ENCODE measurements around the gene MEI1. TPM values are rescaled to one million over a fixed set of nuclear protein-coding genes. Genes with fewer than 3 reads are reported as not detected.

MEI1 gene
- total RNA-seq, 1 donor from 2014 or later: 3.1 TPM

- Histone ChIP-seq H3K36me3 (ENCODE audit: control insufficient read depth in 3 of 3, insufficient read depth in 3 of 3, low read length in 3 of 3) (no peaks in the 10 kb centered on the region), H3K27ac (ENCODE audit: low read depth, low read length) (no peak overlapping the region), H3K27me3 (ENCODE audit: control insufficient read depth in 3 of 3, insufficient read depth in 3 of 3, low read length in 3 of 3) (no peaks in the 10 kb centered on the region), H3K9me3 (ENCODE audit: control insufficient read depth in 3 of 3, low read length in 3 of 3) (no peaks in the 10 kb centered on the region), H3K4me3 (ENCODE audit: low read length in 3 of 3) (no peak overlapping the region), H3K4me1 (ENCODE audit: control insufficient read depth in 3 of 3, insufficient read depth in 3 of 3, low read length in 3 of 3) (no peaks in the 10 kb centered on the region), H3K9ac (ENCODE audit: low read depth in 1 of 3, low read length in 3 of 3) (no peak overlapping the region)
Measured at GRCh38 chr22:41776381-41776780, 77.1 kb downstream of the MEI1 start.

- no peak overlapping the region for H3K27ac ChIP-seq (ENCODE audit: low read depth, low read length)
- H3K27me3 ChIP-seq (ENCODE audit: control insufficient read depth in 3 of 3, insufficient read depth in 3 of 3, low read length in 3 of 3): no peaks in the 10 kb centered on the region
- no peak overlapping the region for H3K4me3 ChIP-seq (ENCODE audit: low read length in 3 of 3)
- H3K4me1 ChIP-seq (ENCODE audit: control insufficient read depth in 3 of 3, insufficient read depth in 3 of 3, low read length in 3 of 3): no peaks in the 10 kb centered on the region
- no peak overlapping the region for H3K9ac ChIP-seq (ENCODE audit: low read depth in 1 of 3, low read length in 3 of 3)
- H3K9me3 ChIP-seq (ENCODE audit: control insufficient read depth in 3 of 3, low read length in 3 of 3): no peaks in the 10 kb centered on the region
- no peaks in the 10 kb centered on the region for H3K36me3 ChIP-seq (ENCODE audit: control insufficient read depth in 3 of 3, insufficient read depth in 3 of 3, low read length in 3 of 3)
Measured at GRCh38 chr22:41777749-41778425, 78.6 kb downstream of the MEI1 start.

GRCh38 chr22:41779929-41780505 is 80.7 kb downstream of the MEI1 start:
- H3K27ac ChIP-seq (ENCODE audit: low read depth, low read length): no peak overlapping the region
- H3K4me3 ChIP-seq (ENCODE audit: low read length in 3 of 3): no peak overlapping the region
- H3K9me3 ChIP-seq (ENCODE audit: control insufficient read depth in 3 of 3, low read length in 3 of 3): no peaks in the 10 kb centered on the region
- H3K9ac ChIP-seq (ENCODE audit: low read depth in 1 of 3, low read length in 3 of 3): no peak overlapping the region
- no peaks in the 10 kb centered on the region for H3K4me1 ChIP-seq (ENCODE audit: control insufficient read depth in 3 of 3, insufficient read depth in 3 of 3, low read length in 3 of 3)
- H3K36me3 ChIP-seq (ENCODE audit: control insufficient read depth in 3 of 3, insufficient read depth in 3 of 3, low read length in 3 of 3): no peaks in the 10 kb centered on the region
- no peaks in the 10 kb centered on the region for H3K27me3 ChIP-seq (ENCODE audit: control insufficient read depth in 3 of 3, insufficient read depth in 3 of 3, low read length in 3 of 3)

- Histone ChIP-seq H3K4me3 (ENCODE audit: low read length in 3 of 3) (no peak overlapping the region), H3K36me3 (ENCODE audit: control insufficient read depth in 3 of 3, insufficient read depth in 3 of 3, low read length in 3 of 3) (no peaks in the 10 kb centered on the region), H3K27ac (ENCODE audit: low read depth, low read length) (no peak overlapping the region), H3K4me1 (ENCODE audit: control insufficient read depth in 3 of 3, insufficient read depth in 3 of 3, low read length in 3 of 3) (no peaks in the 10 kb centered on the region), H3K9me3 (ENCODE audit: control insufficient read depth in 3 of 3, low read length in 3 of 3) (no peaks in the 10 kb centered on the region), H3K27me3 (ENCODE audit: control insufficient read depth in 3 of 3, insufficient read depth in 3 of 3, low read length in 3 of 3) (no peaks in the 10 kb centered on the region), H3K9ac (ENCODE audit: low read depth in 1 of 3, low read length in 3 of 3) (no peak overlapping the region)
Measured at GRCh38 chr22:41780746-41781505, 81.6 kb downstream of the MEI1 start.

GRCh38 chr22:41781507-41781906 is 82.2 kb downstream of the MEI1 start:
- Histone ChIP-seq H3K4me1 (ENCODE audit: control insufficient read depth in 3 of 3, insufficient read depth in 3 of 3, low read length in 3 of 3) (no peaks in the 10 kb centered on the region), H3K9ac (ENCODE audit: low read depth in 1 of 3, low read length in 3 of 3) (no peak overlapping the region), H3K36me3 (ENCODE audit: control insufficient read depth in 3 of 3, insufficient read depth in 3 of 3, low read length in 3 of 3) (no peaks in the 10 kb centered on the region), H3K9me3 (ENCODE audit: control insufficient read depth in 3 of 3, low read length in 3 of 3) (no peaks in the 10 kb centered on the region), H3K4me3 (ENCODE audit: low read length in 3 of 3) (no peak overlapping the region), H3K27ac (ENCODE audit: low read depth, low read length) (no peak overlapping the region), H3K27me3 (ENCODE audit: control insufficient read depth in 3 of 3, insufficient read depth in 3 of 3, low read length in 3 of 3) (no peaks in the 10 kb centered on the region)

- H3K4me1 ChIP-seq (ENCODE audit: control insufficient read depth in 3 of 3, insufficient read depth in 3 of 3, low read length in 3 of 3): no peaks in the 10 kb centered on the region
- H3K4me3 ChIP-seq (ENCODE audit: low read length in 3 of 3): no peak overlapping the region
- no peaks in the 10 kb centered on the region for H3K36me3 ChIP-seq (ENCODE audit: control insufficient read depth in 3 of 3, insufficient read depth in 3 of 3, low read length in 3 of 3)
- no peaks in the 10 kb centered on the region for H3K9me3 ChIP-seq (ENCODE audit: control insufficient read depth in 3 of 3, low read length in 3 of 3)
- H3K9ac ChIP-seq (ENCODE audit: low read depth in 1 of 3, low read length in 3 of 3): peak overlapping the region in 1 of 3 donors; percentile 33
- H3K27me3 ChIP-seq (ENCODE audit: control insufficient read depth in 3 of 3, insufficient read depth in 3 of 3, low read length in 3 of 3): no peaks in the 10 kb centered on the region
- no peak overlapping the region for H3K27ac ChIP-seq (ENCODE audit: low read depth, low read length)
Measured at GRCh38 chr22:41782316-41782715, 83.0 kb downstream of the MEI1 start.

- Histone ChIP-seq H3K4me1 (ENCODE audit: control insufficient read depth in 3 of 3, insufficient read depth in 3 of 3, low read length in 3 of 3) (no peaks in the 10 kb centered on the region), H3K27ac (ENCODE audit: low read depth, low read length) (no peak overlapping the region), H3K9me3 (ENCODE audit: control insufficient read depth in 3 of 3, low read length in 3 of 3) (no peaks in the 10 kb centered on the region), H3K4me3 (ENCODE audit: low read length in 3 of 3) (no peak overlapping the region), H3K36me3 (ENCODE audit: control insufficient read depth in 3 of 3, insufficient read depth in 3 of 3, low read length in 3 of 3) (no peaks in the 10 kb centered on the region), H3K9ac (ENCODE audit: low read depth in 1 of 3, low read length in 3 of 3) (no peak overlapping the region), H3K27me3 (ENCODE audit: control insufficient read depth in 3 of 3, insufficient read depth in 3 of 3, low read length in 3 of 3) (no peaks in the 10 kb centered on the region)
Measured at GRCh38 chr22:41782751-41783150, 83.4 kb downstream of the MEI1 start.

- Histone ChIP-seq H3K9me3 (ENCODE audit: control insufficient read depth in 3 of 3, low read length in 3 of 3) (no peaks in the 10 kb centered on the region), H3K4me1 (ENCODE audit: control insufficient read depth in 3 of 3, insufficient read depth in 3 of 3, low read length in 3 of 3) (no peaks in the 10 kb centered on the region), H3K27ac (ENCODE audit: low read depth, low read length) (no peak overlapping the region), H3K4me3 (ENCODE audit: low read length in 3 of 3) (no peak overlapping the region), H3K27me3 (ENCODE audit: control insufficient read depth in 3 of 3, insufficient read depth in 3 of 3, low read length in 3 of 3) (no peaks in the 10 kb centered on the region), H3K9ac (ENCODE audit: low read depth in 1 of 3, low read length in 3 of 3) (no peak overlapping the region), H3K36me3 (ENCODE audit: control insufficient read depth in 3 of 3, insufficient read depth in 3 of 3, low read length in 3 of 3) (no peaks in the 10 kb centered on the region)
Measured at GRCh38 chr22:41787331-41787730, 88.0 kb downstream of the MEI1 start.

- no peaks in the 10 kb centered on the region for H3K36me3 ChIP-seq (ENCODE audit: control insufficient read depth in 3 of 3, insufficient read depth in 3 of 3, low read length in 3 of 3)
- H3K4me1 ChIP-seq (ENCODE audit: control insufficient read depth in 3 of 3, insufficient read depth in 3 of 3, low read length in 3 of 3): peaks cover 0 to 1% (median 0%) of the 10 kb centered on the region in 3 donors
Measured at GRCh38 chr22:41793871-41794270, 94.6 kb downstream of the MEI1 start.

GRCh38 chr22:41798736-41799135 is 99.4 kb downstream of the MEI1 start:
- Histone ChIP-seq H3K27me3 (ENCODE audit: control insufficient read depth in 3 of 3, insufficient read depth in 3 of 3, low read length in 3 of 3) (no peaks in the 10 kb centered on the region), H3K9me3 (ENCODE audit: control insufficient read depth in 3 of 3, low read length in 3 of 3) (no peaks in the 10 kb centered on the region), H3K4me1 (ENCODE audit: control insufficient read depth in 3 of 3, insufficient read depth in 3 of 3, low read length in 3 of 3) (peaks cover 17 to 32% (median 24%) of the 10 kb centered on the region in 3 donors), H3K27ac (ENCODE audit: low read depth, low read length) (peak overlapping the region; percentile 96), H3K36me3 (ENCODE audit: control insufficient read depth in 3 of 3, insufficient read depth in 3 of 3, low read length in 3 of 3) (no peaks in the 10 kb centered on the region), H3K9ac (ENCODE audit: low read depth in 1 of 3, low read length in 3 of 3) (peak overlapping the region in 1 of 3 donors; percentile 96), H3K4me3 (ENCODE audit: low read length in 3 of 3) (no peak overlapping the region)

More at GRCh38 chr22:41793871-41794270, 94.6 kb downstream of the MEI1 start:
- Histone ChIP-seq H3K4me3 (ENCODE audit: low read length in 3 of 3) (no peak overlapping the region), H3K9ac (ENCODE audit: low read depth in 1 of 3, low read length in 3 of 3) (no peak overlapping the region), H3K27me3 (ENCODE audit: control insufficient read depth in 3 of 3, insufficient read depth in 3 of 3, low read length in 3 of 3) (no peaks in the 10 kb centered on the region), H3K27ac (ENCODE audit: low read depth, low read length) (no peak overlapping the region), H3K9me3 (ENCODE audit: control insufficient read depth in 3 of 3, low read length in 3 of 3) (no peaks in the 10 kb centered on the region)

Data from skeletal muscle tissue (tissue), 4 donors.